ENCODE data around the gene CNOT6. TPM values are rescaled to one million over a fixed set of nuclear protein-coding genes. Genes with fewer than 3 reads are reported as not detected.

Gene CNOT6
- total and polyA plus RNA-seq, 10 of the 15 experiments (the other 5 are each of a cell fraction or from before 2014, with no cell fraction given): 3.8 to 22.1 (median 12.1) TPM

DNA sequence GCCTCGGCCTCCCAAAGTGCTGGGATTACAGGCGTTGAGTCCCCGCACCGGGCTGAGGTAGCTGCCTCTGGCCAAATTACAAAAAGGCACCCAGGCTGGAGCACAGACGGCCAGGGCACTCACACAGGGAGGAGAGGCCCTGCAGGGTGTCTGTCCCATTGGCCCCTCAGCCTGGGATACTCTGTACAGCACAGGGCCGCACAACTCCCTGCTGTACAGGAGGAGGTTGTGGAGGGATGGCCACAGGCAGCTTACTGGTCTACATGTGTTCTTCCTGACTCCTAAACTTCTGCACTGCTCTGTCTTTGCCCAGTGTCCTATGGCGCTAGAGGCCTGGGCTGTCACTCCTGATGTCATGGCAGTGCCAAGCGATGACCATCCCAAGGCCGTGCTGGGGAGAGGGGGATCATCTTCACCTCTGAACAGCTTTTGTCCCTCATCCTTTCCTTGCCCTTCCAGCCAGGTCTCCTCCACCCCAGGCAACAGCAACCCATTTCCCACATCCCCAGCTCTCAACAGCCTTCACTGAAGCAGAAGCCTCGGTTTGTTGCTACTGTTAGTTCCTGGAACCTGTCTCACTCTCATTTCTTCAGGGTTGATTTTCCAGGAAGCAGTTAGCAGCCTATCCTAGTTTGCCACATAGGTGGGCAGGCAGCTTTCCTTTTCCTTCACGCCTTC lies 1.8 kb upstream of the CNOT6 start:
- 84% methylated on average over 11 of the region's 11 CpGs for WGBS (ENCODE audit: insufficient coverage, insufficient replicate concordance, low lambda C conversion rate, missing lambda C conversion rate)
- Histone ChIP-seq H3K36me3 (ENCODE audit: control insufficient read depth in 2 of 2, insufficient read depth in 2 of 2, low read length in 1 of 2) (peaks cover 0 to 8% of the 10 kb centered on the region in 2 experiments; a peak in 1 of 4 replicates), H4K20me1 (ENCODE audit: control insufficient read depth, insufficient read depth) (no peaks in the 10 kb centered on the region), H3K9me3 (replicated peaks; ENCODE audit: control insufficient read depth, insufficient read depth, low read length) (no peaks in the 10 kb centered on the region), H3K4me3 (no peak overlapping the region), H2AFZ (ENCODE audit: control insufficient read depth, low read depth, low read length) (no peak overlapping the region), H3K4me2 (ENCODE audit: control insufficient read depth, insufficient read depth) (no peak overlapping the region), H3K4me1 (ENCODE audit: control insufficient read depth, insufficient read depth, low read length) (peaks cover 3% of the 10 kb centered on the region; the same call in 1 of the 2 replicates), H3K27me3 (replicated peaks in 1 of 2; ENCODE audit: control insufficient read depth in 2 of 2, insufficient read depth in 2 of 2, low read length in 1 of 2) (no peaks in the 10 kb centered on the region), H3K27ac (ENCODE audit: control insufficient read depth, insufficient read depth) (no peak overlapping the region), H3K9ac (ENCODE audit: control insufficient read depth, insufficient read depth, low read length) (no peak overlapping the region), H3K79me2 (ENCODE audit: control insufficient read depth, insufficient read depth, low read length) (peaks cover 32% of the 10 kb centered on the region)
- CTCF ChIA-PET: interaction anchor here (0.6 to 1.1 kb wide), 5 partner anchors 11 to 917 kb away, joined by 3 to 4 read pairs (median 3); no protein-coding TSS in a partner anchor
- no peak for TF ChIP-seq CREM (IDR thresholded peaks at IDR 0.05; ENCODE audit: low read depth)
- in situ Hi-C loops (cut with MboI) (no loop called here), intact Hi-C loops (cut with micrococcal nuclease; ENCODE audit: unreplicated experiment) (loop anchor here (5.0 kb wide), 1 partner anchor 115 kb away; no protein-coding TSS in a partner anchor)
- DNase-seq (ENCODE audit: low read depth, low spot score): no peak
- ATAC-seq: no peak
- no TSS peak for BruUV-seq (replicated peaks)
- POLR2A ChIA-PET: no interaction called here
- SMC1A ChIA-PET (ENCODE audit: uncharacterized antibody, unreplicated experiment): no interaction called here
- RAD21 ChIA-PET (ENCODE audit: unreplicated experiment): no interaction called here
- no peak for FAIRE-seq

- peak; percentile 57 for ATAC-seq
- DNase-seq (ENCODE audit: low read depth, low spot score): no peak
- Histone ChIP-seq H3K4me1 (ENCODE audit: control insufficient read depth, insufficient read depth, low read length) (peaks cover 3% of the 10 kb centered on the region; the same call in 1 of the 2 replicates), H3K79me2 (ENCODE audit: control insufficient read depth, insufficient read depth, low read length) (peaks cover 43% of the 10 kb centered on the region), H3K9ac (ENCODE audit: control insufficient read depth, insufficient read depth, low read length) (peak overlapping the region; percentile 82), H4K20me1 (ENCODE audit: control insufficient read depth, insufficient read depth) (no peaks in the 10 kb centered on the region), H2AFZ (ENCODE audit: control insufficient read depth, low read depth, low read length) (peak overlapping the region; percentile 54), H3K27ac (ENCODE audit: control insufficient read depth, insufficient read depth) (peak overlapping the region; percentile 64), H3K27me3 (replicated peaks in 1 of 2; ENCODE audit: control insufficient read depth in 2 of 2, insufficient read depth in 2 of 2, low read length in 1 of 2) (no peaks in the 10 kb centered on the region), H3K9me3 (replicated peaks; ENCODE audit: control insufficient read depth, insufficient read depth, low read length) (no peaks in the 10 kb centered on the region), H3K4me2 (ENCODE audit: control insufficient read depth, insufficient read depth) (peak overlapping the region; percentile 93), H3K4me3 (peak overlapping the region; percentile 66), H3K36me3 (ENCODE audit: control insufficient read depth in 2 of 2, insufficient read depth in 2 of 2, low read length in 1 of 2) (peaks cover 0 to 12% of the 10 kb centered on the region in 2 experiments; a peak in 1 of 4 replicates)
- intact Hi-C loops (cut with micrococcal nuclease; ENCODE audit: unreplicated experiment): loop anchor here (5.0 kb wide), 1 partner anchor 113 kb away; no protein-coding TSS in a partner anchor
- RAD21 ChIA-PET (ENCODE audit: unreplicated experiment): no interaction called here
- no TSS peak for BruUV-seq (replicated peaks)
- in situ Hi-C loops (cut with MboI): no loop called here
- CTCF ChIA-PET: interaction anchor here (1.3 kb wide), 1 partner anchor 21 kb away, joined by 3 read pairs; no protein-coding TSS in a partner anchor
- FAIRE-seq: no peak
- WGBS (ENCODE audit: insufficient coverage, insufficient replicate concordance, low lambda C conversion rate, missing lambda C conversion rate): under 1% methylated on average over 38 of the region's 92 CpGs
- SMC1A ChIA-PET (ENCODE audit: uncharacterized antibody, unreplicated experiment): no interaction called here
- POLR2A ChIA-PET: interaction anchor here (0.6 kb wide), 1 partner anchor 15 kb away, joined by 4 read pairs; no protein-coding TSS in a partner anchor
- 0 out of 2 replicates have a peak, but pooled peaks have one; percentile 66 for TF ChIP-seq DPF2 (IDR thresholded peaks at IDR 0.05)
- TF ChIP-seq RCOR1 (conservative IDR thresholded peaks at IDR 0.05; ENCODE audit: low read depth, low read length): no peak
- TF ChIP-seq, protein P1, sequence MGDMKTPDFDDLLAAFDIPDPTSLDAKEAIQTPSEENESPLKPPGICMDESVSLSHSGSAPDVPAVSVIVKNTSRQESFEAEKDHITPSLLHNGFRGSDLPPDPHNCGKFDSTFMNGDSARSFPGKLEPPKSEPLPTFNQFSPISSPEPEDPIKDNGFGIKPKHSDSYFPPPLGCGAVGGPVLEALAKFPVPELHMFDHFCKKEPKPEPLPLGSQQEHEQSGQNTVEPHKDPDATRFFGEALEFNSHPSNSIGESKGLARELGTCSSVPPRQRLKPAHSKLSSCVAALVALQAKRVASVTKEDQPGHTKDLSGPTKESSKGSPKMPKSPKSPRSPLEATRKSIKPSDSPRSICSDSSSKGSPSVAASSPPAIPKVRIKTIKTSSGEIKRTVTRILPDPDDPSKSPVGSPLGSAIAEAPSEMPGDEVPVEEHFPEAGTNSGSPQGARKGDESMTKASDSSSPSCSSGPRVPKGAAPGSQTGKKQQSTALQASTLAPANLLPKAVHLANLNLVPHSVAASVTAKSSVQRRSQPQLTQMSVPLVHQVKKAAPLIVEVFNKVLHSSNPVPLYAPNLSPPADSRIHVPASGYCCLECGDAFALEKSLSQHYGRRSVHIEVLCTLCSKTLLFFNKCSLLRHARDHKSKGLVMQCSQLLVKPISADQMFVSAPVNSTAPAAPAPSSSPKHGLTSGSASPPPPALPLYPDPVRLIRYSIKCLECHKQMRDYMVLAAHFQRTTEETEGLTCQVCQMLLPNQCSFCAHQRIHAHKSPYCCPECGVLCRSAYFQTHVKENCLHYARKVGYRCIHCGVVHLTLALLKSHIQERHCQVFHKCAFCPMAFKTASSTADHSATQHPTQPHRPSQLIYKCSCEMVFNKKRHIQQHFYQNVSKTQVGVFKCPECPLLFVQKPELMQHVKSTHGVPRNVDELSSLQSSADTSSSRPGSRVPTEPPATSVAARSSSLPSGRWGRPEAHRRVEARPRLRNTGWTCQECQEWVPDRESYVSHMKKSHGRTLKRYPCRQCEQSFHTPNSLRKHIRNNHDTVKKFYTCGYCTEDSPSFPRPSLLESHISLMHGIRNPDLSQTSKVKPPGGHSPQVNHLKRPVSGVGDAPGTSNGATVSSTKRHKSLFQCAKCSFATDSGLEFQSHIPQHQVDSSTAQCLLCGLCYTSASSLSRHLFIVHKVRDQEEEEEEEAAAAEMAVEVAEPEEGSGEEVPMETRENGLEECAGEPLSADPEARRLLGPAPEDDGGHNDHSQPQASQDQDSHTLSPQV (IDR thresholded peaks at IDR 0.05): no peak
- peak; percentile 81 for TF ChIP-seq IKZF1 (conservative IDR thresholded peaks at IDR 0.05)
- TF ChIP-seq PBX3 (IDR thresholded peaks at IDR 0.05; ENCODE audit: insufficient replicate concordance, low read depth, low read length): peak; percentile 83
- TF ChIP-seq POLR2AphosphoS2 (IDR thresholded peaks at IDR 0.05; ENCODE audit: low read depth, low read length): 0 out of 2 replicates have a peak, but pooled peaks have one; percentile 10
- no peak for TF ChIP-seq RELA (IDR thresholded peaks at IDR 0.05; ENCODE audit: borderline replicate concordance, partially characterized antibody)
- TF ChIP-seq TCF12 (IDR thresholded peaks at IDR 0.05; ENCODE audit: low read depth, low read length): peak; percentile 23; the same call in 1 of the 2 replicates
- no peak for TF ChIP-seq BRCA1 (IDR thresholded peaks at IDR 0.05; ENCODE audit: low read depth, low read length)
Measured at GRCh38 chr5:180494510-180495181, 467 bp downstream of the CNOT6 start.

Data from GM12878 (cell line).